H1 (cell line): ENCODE measurements around the gene TBKBP1. TPM values are rescaled to one million over a fixed set of nuclear protein-coding genes. Genes with fewer than 3 reads are reported as not detected.
A peak's percentile ranks its signal among the peaks of the same experiment; 100 is the strongest.

ENCODE experiments used
- CTCF ChIA-PET: fragments of 300-600 bp; sonication (Branson Sonifier 250); formaldehyde crosslinking; loops from one replicate; lab custom pipeline; 2021; ENCODE audit not compliant: partially characterized antibody; lab: Charles Lee
- POLR2A ChIA-PET: fragments of 300-600 bp; sonication (Branson Sonifier 250); formaldehyde crosslinking; loops from one replicate; lab custom pipeline; 2021; ENCODE audit warnings: inconsistent platforms; ENCODE audit not compliant: partially characterized antibody; lab: Charles Lee
- DNase-seq, 2 experiments: peaks; one replicate each; pipeline versions ENCODE4 v3.0.0 to v3.0.0-alpha.2; 2010 to 2022; ENCODE audit warnings: low spot score in 2 of 2, low read depth in 1 of 2, mixed read lengths in 1 of 2
- FAIRE-seq: peaks from 2 replicates; lab custom pipeline; 2011; peaks lifted over from hg19 to GRCh38; lab: Jason Lieb, UNC
- H2AFZ ChIP-seq: 2 replicates; pipeline ENCODE4 v1.8.1; 2012; ENCODE audit warnings: low read length, inconsistent platforms
- H2AK5ac ChIP-seq: 2 replicates; pipeline ENCODE4 v1.6.1; 2013; ENCODE audit warnings: low read depth, low read length
- H2BK120ac ChIP-seq: replicated peaks from 2 replicates; pipeline ENCODE3; 2013; ENCODE audit warnings: low read depth, low read length, inconsistent platforms
- H2BK12ac ChIP-seq: 2 replicates; pipeline ENCODE4 v1.6.1; 2013; ENCODE audit warnings: low read depth, low read length
- H2BK15ac ChIP-seq: 2 replicates; pipeline ENCODE4 v1.6.1; 2013; ENCODE audit warnings: low read length
- H2BK20ac ChIP-seq: 2 replicates; pipeline ENCODE4 v1.6.1; 2013; ENCODE audit warnings: low read length
- H2BK5ac ChIP-seq: 2 replicates; pipeline ENCODE4 v1.6.1; 2013; ENCODE audit warnings: low read depth, low read length
- H3K14ac ChIP-seq: 2 replicates; pipeline ENCODE4 v1.6.1; 2013; ENCODE audit warnings: inconsistent platforms; ENCODE audit not compliant: insufficient read length
- H3K18ac ChIP-seq: 2 replicates; pipeline ENCODE4 v1.6.1; 2013; ENCODE audit warnings: low read length; ENCODE audit errors: extremely low read depth
- H3K23ac ChIP-seq: 2 replicates; pipeline ENCODE4 v1.6.1; 2013; ENCODE audit warnings: inconsistent platforms; ENCODE audit not compliant: insufficient read length
- H3K23me2 ChIP-seq: 2 replicates; pipeline ENCODE4 v1.6.1; 2013; ENCODE audit warnings: low read depth, low read length
- H3K27ac ChIP-seq: 2 replicates; pipeline ENCODE4 v1.6.1; 2011; ENCODE audit warnings: low read depth, low read length, inconsistent platforms
- H3K27me3 ChIP-seq, 4 experiments: replicated peaks in 1 of 4; 1 replicate in 1 of 4; 2 replicates in 3 of 4; pipeline versions ENCODE4 v1.6.1 to v1.8.1; 2011 to 2013; ENCODE audit warnings: low read length in 3 of 4, mild to moderate bottlenecking in 3 of 4, inconsistent platforms in 2 of 4, mixed read lengths in 2 of 4, moderate library complexity in 1 of 4; ENCODE audit not compliant: control insufficient read depth in 3 of 4, insufficient read depth in 3 of 4; ENCODE audit errors: extremely low read depth in 1 of 4
- H3K36me3 ChIP-seq, 4 experiments: 2 replicates each; pipeline versions ENCODE4 v1.6.1 to v1.8.1; 2011 to 2013; ENCODE audit warnings: mild to moderate bottlenecking in 4 of 4, low read length in 3 of 4, moderate library complexity in 2 of 4, control low read depth in 1 of 4, inconsistent platforms in 1 of 4; ENCODE audit not compliant: insufficient read depth in 4 of 4, control insufficient read depth in 2 of 4
- H3K4ac ChIP-seq: replicated peaks from 2 replicates; pipeline ENCODE3; 2013; ENCODE audit warnings: low read length, low read depth, mixed read lengths, inconsistent platforms; ENCODE audit not compliant: insufficient read length
- H3K4me1 ChIP-seq, 4 experiments: replicated peaks in 1 of 4; 1 replicate in 1 of 4; 2 replicates in 3 of 4; pipeline versions ENCODE4 v1.6.1 to v1.8.1; 2011 to 2013; ENCODE audit warnings: low read length in 3 of 4, inconsistent platforms in 2 of 4, mixed read lengths in 1 of 4; ENCODE audit not compliant: insufficient read depth in 4 of 4, control insufficient read depth in 3 of 4
- H3K4me2 ChIP-seq, 2 experiments: 2 replicates each; pipeline versions ENCODE4 v1.6.1 to v1.8.1; 2011 to 2013; ENCODE audit warnings: low read depth in 2 of 2, low read length in 2 of 2, control low read depth in 1 of 2, inconsistent platforms in 1 of 2, mild to moderate bottlenecking in 1 of 2; ENCODE audit not compliant: insufficient read depth in 1 of 2
- H3K4me3 ChIP-seq, 4 experiments: fragments of 200-600, 300-600 bp in 1 of 4; sonication (generic), shearing (Covaris generic), sonication (Bioruptor Twin) in 1 of 4; 2 replicates each; pipeline versions ENCODE4 v1.5.1 to v1.8.1; 2011 to 2016; ENCODE audit warnings: low read length in 4 of 4, low read depth in 3 of 4, control low read depth in 2 of 4, inconsistent platforms in 2 of 4, mild to moderate bottlenecking in 2 of 4, mixed read lengths in 1 of 4, moderate library complexity in 1 of 4; ENCODE audit not compliant: insufficient read depth in 2 of 4; ENCODE audit errors: extremely low read depth in 1 of 4
- H3K56ac ChIP-seq: replicated peaks from 2 replicates; pipeline ENCODE3; 2013; ENCODE audit warnings: low read depth, mild to moderate bottlenecking, mixed read lengths, low read length, inconsistent platforms; ENCODE audit not compliant: insufficient read length
- H3K79me1 ChIP-seq: 2 replicates; pipeline ENCODE4 v1.6.1; 2013; ENCODE audit warnings: low read depth, low read length, control low read depth
- H3K79me2 ChIP-seq, 2 experiments: 2 replicates each; pipeline versions ENCODE4 v1.6.1 to v1.8.1; 2012 to 2013; ENCODE audit warnings: low read length in 2 of 2, mild to moderate bottlenecking in 2 of 2, inconsistent platforms in 1 of 2; ENCODE audit not compliant: insufficient read depth in 2 of 2, control insufficient read depth in 1 of 2
- H3K9ac ChIP-seq, 4 experiments: replicated peaks in 1 of 4; 1 replicate in 1 of 4; 2 replicates in 3 of 4; pipeline versions ENCODE4 v1.6.1 to v1.8.1; 2011 to 2013; ENCODE audit warnings: low read depth in 3 of 4, low read length in 3 of 4, control low read depth in 2 of 4, mild to moderate bottlenecking in 2 of 4, moderate library complexity in 2 of 4, inconsistent platforms in 1 of 4; ENCODE audit errors: extremely low read depth in 1 of 4
- H3K9me3 ChIP-seq, 2 experiments: 2 replicates each; pipeline versions ENCODE4 v1.6.1 to v1.8.1; 2012 to 2013; ENCODE audit warnings: mild to moderate bottlenecking in 2 of 2, moderate library complexity in 2 of 2, control low read depth in 1 of 2, inconsistent platforms in 1 of 2, low read depth in 1 of 2, low read length in 1 of 2, mixed read lengths in 1 of 2; ENCODE audit not compliant: insufficient read depth in 2 of 2
- H4K20me1 ChIP-seq, 2 experiments: replicated peaks in 1 of 2; 2 replicates each; pipeline versions ENCODE3 to v1.8.1; 2011 to 2013; ENCODE audit warnings: inconsistent platforms in 2 of 2, low read length in 2 of 2, mild to moderate bottlenecking in 1 of 2; ENCODE audit not compliant: insufficient read depth in 2 of 2, control insufficient read depth in 1 of 2
- H4K5ac ChIP-seq: 2 replicates; pipeline ENCODE4 v1.6.1; 2013; ENCODE audit warnings: low read length, low read depth, mixed read lengths, inconsistent platforms; ENCODE audit not compliant: insufficient read length
- H4K8ac ChIP-seq: 2 replicates; pipeline ENCODE4 v1.8.0; 2013; ENCODE audit warnings: mild to moderate bottlenecking, moderate library complexity, low read length, inconsistent platforms; ENCODE audit not compliant: insufficient read depth; ENCODE audit errors: extremely low read depth
- H4K91ac ChIP-seq: replicated peaks from 2 replicates; pipeline ENCODE3; 2013; ENCODE audit warnings: low read length, mixed read lengths, inconsistent platforms; ENCODE audit not compliant: insufficient read length
- ASH2L ChIP-seq: fragments of 200-600, 300-600 bp; sonication (generic); IDR thresholded peaks from one replicate; pipeline ENCODE4 v1.7.1; 2017; ENCODE audit warnings: low read length
- EZH2 ChIP-seq: fragments of 200-600 bp; sonication (generic); IDR thresholded peaks from 2 replicates; pipeline ENCODE4 v1.7.1; 2012; ENCODE audit warnings: low read depth, mild to moderate bottlenecking, moderate library complexity, low read length, inconsistent platforms; ENCODE audit not compliant: severe bottlenecking
- KDM4A ChIP-seq: IDR thresholded peaks from one replicate; pipeline ENCODE4 v1.7.1; 2012; ENCODE audit warnings: low read depth, mild to moderate bottlenecking, moderate library complexity, low read length, inconsistent platforms; ENCODE audit not compliant: severe bottlenecking
- POU5F1 ChIP-seq: IDR thresholded peaks from 2 replicates; pipeline ENCODE4 v1.6.1; 2011; ENCODE audit warnings: low read depth, mild to moderate bottlenecking, low read length, moderate library complexity
- RAD21 ChIP-seq, 2 experiments: IDR thresholded peaks in 1 of 2; conservative IDR thresholded peaks in 1 of 2; 2 replicates each; pipeline ENCODE4 v1.6.1; 2011; ENCODE audit warnings: low read depth in 2 of 2, low read length in 2 of 2, improper control_type of control experiment in 1 of 2, inconsistent platforms in 1 of 2, mild to moderate bottlenecking in 1 of 2, moderate library complexity in 1 of 2
- RNF2 ChIP-seq: fragments of 200-900, 300-1000 bp; sonication (generic); IDR thresholded peaks from 2 replicates; pipeline ENCODE4 v1.7.1; 2016; ENCODE audit warnings: borderline replicate concordance, low read depth, mild to moderate bottlenecking, antibody characterized with exemption, low read length; ENCODE audit not compliant: poor library complexity, severe bottlenecking; ENCODE audit errors: missing control alignments
- SIN3A ChIP-seq, 2 experiments: IDR thresholded peaks in 1 of 2; conservative IDR thresholded peaks in 1 of 2; 2 replicates each; pipeline ENCODE4 v1.6.1; 2011 to 2012; ENCODE audit warnings: low read length in 2 of 2, improper control_type of control experiment in 1 of 2, low read depth in 1 of 2, mild to moderate bottlenecking in 1 of 2
- SIX5 ChIP-seq: IDR thresholded peaks from 2 replicates; pipeline ENCODE4 v1.6.1; 2011; ENCODE audit warnings: mild to moderate bottlenecking, low read depth, low read length
- TAF1 ChIP-seq: IDR thresholded peaks from 2 replicates; pipeline ENCODE4 v1.6.1; 2011; ENCODE audit warnings: mild to moderate bottlenecking, low read depth, low read length
- WGBS, 2 experiments: shearing (Covaris generic) in 1 of 2; methylation state at CpG; one replicate each; pipeline versions ENCODE4 v1.1.6 to v1.1.7; 2013 to 2015; ENCODE audit warnings: low lambda C conversion rate in 2 of 2, mixed read lengths in 2 of 2, inconsistent platforms in 1 of 2, low coverage in 1 of 2, missing lambda C conversion rate in 1 of 2; ENCODE audit not compliant: insufficient replicate concordance in 2 of 2, insufficient coverage in 1 of 2, insufficient read length in 1 of 2; ENCODE audit errors: extremely low coverage in 1 of 2, missing lambda C conversion rate in 1 of 2; 5-methylcytosine and 5-hydroxymethylcytosine counted together
- polyA plus RNA-seq, 7 experiments: library from polyadenylated mRNA; depleted of rRNA in 3 of 7; stranded (reverse) in 5 of 7; unstranded in 2 of 7; fragments of >200 nt in 5 of 7; fragments of 200-250 nt in 2 of 7; gene quantifications; 1 replicate in 5 of 7; 2 replicates in 1 of 7; 4 replicates in 1 of 7; pipeline versions ENCODE4 v1.2.1 to v1.2.3, GENCODE V29; 2011 to 2013; ENCODE audit warnings: missing spikeins in 2 of 7, mixed read lengths in 2 of 7
- total RNA-seq: library from RNA; stranded (reverse); fragmentation: NEBNext Ultra II Directional; extraction: Animal tissue kit (Norgen Biotek cat#: 25700); gene quantifications from 2 replicates; pipeline ENCODE4 v1.2.1, GENCODE V29; 2021
- TF ChIP-seq, protein P1 (sequence below): IDR thresholded peaks from 2 replicates; pipeline ENCODE4 v1.6.1; 2011; ENCODE audit warnings: low read depth, mild to moderate bottlenecking, low read length; ENCODE audit not compliant: insufficient read depth

TBKBP1 gene
- total and polyA plus RNA-seq, 2 of the 8 experiments (the other 6 are each of a cell fraction or from before 2014, with no cell fraction given): 6.3 to 15.1 TPM

DNA sequence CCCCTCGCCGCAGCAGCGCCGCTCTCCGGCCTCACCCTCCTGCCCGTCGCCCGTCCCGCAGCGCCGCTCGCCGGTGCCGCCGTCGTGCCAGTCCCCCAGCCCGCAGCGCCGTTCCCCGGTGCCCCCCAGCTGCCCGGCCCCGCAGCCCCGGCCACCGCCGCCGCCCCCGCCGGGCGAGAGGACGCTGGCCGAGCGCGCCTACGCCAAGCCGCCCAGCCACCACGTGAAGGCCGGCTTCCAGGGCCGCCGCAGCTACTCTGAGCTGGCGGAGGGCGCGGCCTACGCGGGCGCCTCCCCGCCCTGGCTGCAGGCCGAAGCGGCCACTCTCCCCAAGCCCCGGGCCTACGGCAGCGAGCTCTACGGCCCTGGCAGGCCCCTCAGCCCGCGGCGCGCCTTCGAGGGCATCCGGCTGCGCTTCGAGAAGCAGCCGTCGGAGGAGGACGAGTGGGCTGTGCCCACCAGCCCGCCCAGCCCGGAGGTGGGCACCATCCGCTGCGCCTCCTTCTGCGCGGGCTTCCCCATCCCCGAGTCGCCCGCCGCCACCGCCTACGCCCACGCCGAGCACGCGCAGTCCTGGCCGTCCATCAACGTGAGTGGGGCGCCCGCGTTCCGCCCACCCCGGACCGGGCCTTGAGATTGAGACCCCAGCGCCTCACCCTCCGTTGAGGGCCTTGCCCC, 15.0 kb downstream of the TBKBP1 start:
- H3K4me3 ChIP-seq: peak overlapping the region; percentile 21 to 57 (median 29); a peak in 7 of 8 replicates
- no peak overlapping the region for H2BK20ac ChIP-seq
- H3K56ac ChIP-seq: no peak overlapping the region
- H3K27ac ChIP-seq: no peak overlapping the region
- H3K36me3 ChIP-seq: no peaks in the 10 kb centered on the region
- H3K18ac ChIP-seq: no peak overlapping the region
- no peak overlapping the region for H3K23ac ChIP-seq
- H3K79me1 ChIP-seq: no peaks in the 10 kb centered on the region
- no peak for FAIRE-seq
- H3K9me3 ChIP-seq: no peaks in the 10 kb centered on the region
- peak in 1 of 2 experiments; percentile 67 for DNase-seq
- 27% methylated on average over 67 of the region's 89 CpGs; no CpG with 5 or more reads in 1 of the 2 experiments for WGBS, 2 experiments
- no peak overlapping the region for H3K14ac ChIP-seq
- ChIA-PET CTCF (interaction anchor here (1.3 to 19.8 kb wide), 5 partner anchors 9 to 44 kb away, joined by 3 to 441 read pairs (median 22); partner anchors contain the start of gene TBX21), POLR2A (interaction anchor here (1.1 to 2.0 kb wide), 7 partner anchors 9 to 44 kb away, joined by 3 to 13 read pairs (median 4); no protein-coding TSS in a partner anchor)
- peak overlapping the region; percentile 58; the same call in 1 of the 2 replicates for H4K8ac ChIP-seq
- H3K4me2 ChIP-seq: peak overlapping the region; percentile 62 to 71
- H3K4me1 ChIP-seq: peaks cover 0 to 9% (median 3%) of the 10 kb centered on the region in 4 experiments; a peak in 5 of 7 replicates
- H3K23me2 ChIP-seq: peaks cover 2% of the 10 kb centered on the region; the same call in 1 of the 2 replicates
- peaks cover 0 to 19% (median 5%) of the 10 kb centered on the region in 4 experiments; a peak in 4 of 7 replicates for H3K27me3 ChIP-seq
- no peak overlapping the region for H2BK15ac ChIP-seq
- no peak overlapping the region for H4K5ac ChIP-seq
- no peak overlapping the region for H2BK120ac ChIP-seq
- no peaks in the 10 kb centered on the region for H3K79me2 ChIP-seq
- H2BK5ac ChIP-seq: no peak overlapping the region
- no peak overlapping the region for H4K91ac ChIP-seq
- H4K20me1 ChIP-seq: peaks cover 0 to 2% of the 10 kb centered on the region in 2 experiments
- H2BK12ac ChIP-seq: no peak overlapping the region
- H3K9ac ChIP-seq: peak overlapping the region in 1 of 4 experiments; percentile 41; a peak in 2 of 7 replicates
- H2AK5ac ChIP-seq: no peak overlapping the region
- no peak overlapping the region for H2AFZ ChIP-seq
- H3K4ac ChIP-seq: no peak overlapping the region
- TF ChIP-seq RNF2: no peak
- TF ChIP-seq SIX5: no peak
- no peak for TF ChIP-seq TAF1
- peak; percentile 40 for TF ChIP-seq ASH2L
- TF ChIP-seq, protein P1, sequence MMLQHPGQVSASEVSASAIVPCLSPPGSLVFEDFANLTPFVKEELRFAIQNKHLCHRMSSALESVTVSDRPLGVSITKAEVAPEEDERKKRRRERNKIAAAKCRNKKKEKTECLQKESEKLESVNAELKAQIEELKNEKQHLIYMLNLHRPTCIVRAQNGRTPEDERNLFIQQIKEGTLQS: no peak
- TF ChIP-seq RAD21 (IDR thresholded peaks at IDR 0.05 in 1 of 2, conservative IDR thresholded peaks at IDR 0.05 in 1 of 2; ENCODE audit: low read depth in 2 of 2, low read length in 2 of 2): no peak
- peak; percentile 50 for TF ChIP-seq KDM4A
- TF ChIP-seq POU5F1: no peak
- TF ChIP-seq SIN3A (conservative IDR thresholded peaks at IDR 0.05 in 1 of 2, IDR thresholded peaks at IDR 0.05 in 1 of 2; ENCODE audit: low read depth in 1 of 2, low read length in 2 of 2): no peak
- TF ChIP-seq EZH2: no peak
